GM13976 (cell line): ENCODE measurements around the gene EHD4.

Source experiments
- DNase-seq: peaks from one replicate; pipeline ENCODE4 v3.0.0; 2012; ENCODE audit warnings: low spot score
- CTCF ChIP-seq: IDR thresholded peaks from 2 replicates; pipeline ENCODE4 v1.5.1; 2012; ENCODE audit warnings: borderline replicate concordance, mild to moderate bottlenecking; ENCODE audit not compliant: insufficient read depth; ENCODE audit errors: extremely low read depth, missing control alignments, control extremely low read depth
- in situ Hi-C: fragments of 300-500 bp; cut with MboI; formaldehyde crosslinking; loops from one replicate; pipeline ENCODE4 v1.12.0; 2022; ENCODE audit warnings: low sequenced_read_pairs, mixed read lengths, inconsistent platforms; ENCODE audit not compliant: unreplicated experiment

The EHD4 gene

GRCh38 chr15:41894791-41895463, 77.4 kb downstream of the EHD4 start:
- no peak for TF ChIP-seq CTCF
- peak; percentile 92 for DNase-seq
- in situ Hi-C loops: no loop called here

GRCh38 chr15:41894251-41894790, 78.0 kb downstream of the EHD4 start:
- DNase-seq: no peak
- no peak for TF ChIP-seq CTCF
- in situ Hi-C loops: no loop called here

- in situ Hi-C loops: no loop called here
- DNase-seq: no peak
- TF ChIP-seq CTCF: no peak
These were observed 78.7 kb downstream of the EHD4 start, which contains the start of gene SPTBN5 for GRCh38 chr15:41893422-41894250. Gene SPTBN5 (minus strand): TSS chr15:41894053. CDS start chr15:41893497, 556 bp downstream.

GRCh38 chr15:41892621-41893421, 79.5 kb downstream of the EHD4 start:
- no peak for DNase-seq
- in situ Hi-C loops: no loop called here
- no peak for TF ChIP-seq CTCF

GRCh38 chr15:41891946-41892345, 80.4 kb downstream of the EHD4 start:
- in situ Hi-C loops: no loop called here
- DNase-seq: no peak
- no peak for TF ChIP-seq CTCF

GRCh38 chr15:41891226-41891625, 81.1 kb downstream of the EHD4 start:
- no peak for TF ChIP-seq CTCF
- in situ Hi-C loops: no loop called here
- no peak for DNase-seq
